ENCODE results near the gene PCLO. TPM values are rescaled to one million over a fixed set of nuclear protein-coding genes. Genes with fewer than 3 reads are reported as not detected.

PCLO gene
- total and polyA plus RNA-seq, 2 of the 4 experiments (the other 2 are of a cell fraction): under 0.01 to 0.05 TPM

DNA sequence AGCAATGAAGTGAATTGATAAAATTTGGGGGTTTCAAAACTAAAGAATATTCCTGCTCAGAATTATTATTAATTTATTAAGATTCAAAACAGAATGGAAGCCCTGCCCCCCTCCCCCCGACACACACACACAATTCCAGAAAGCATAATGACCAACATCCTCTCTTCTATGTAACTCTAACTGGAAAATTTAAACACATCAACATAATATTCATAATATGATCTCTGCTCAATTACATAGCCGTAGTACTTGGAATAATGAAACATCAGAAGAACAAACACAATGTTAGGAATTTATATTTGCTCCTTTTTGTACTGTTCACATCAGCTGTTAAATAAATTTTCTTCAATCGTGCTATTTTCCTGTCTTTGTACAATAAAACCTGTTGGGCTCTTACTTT is 20.8 kb downstream of the PCLO start:
- Histone ChIP-seq H4K5ac (ENCODE audit: low read depth, low read length) (no peak overlapping the region), H3K56ac (ENCODE audit: extremely low read depth, insufficient read depth, low read length) (no peak overlapping the region), H3K27me3 (ENCODE audit: control insufficient read depth, insufficient read depth, low read length) (no peaks in the 10 kb centered on the region; the same call in 1 of the 2 replicates), H2AK9ac (replicated peaks; ENCODE audit: low read depth, low read length, poor library complexity) (no peak overlapping the region), H2AFZ (replicated peaks; ENCODE audit: low read length, poor library complexity) (no peak overlapping the region), H3K4me3 (ENCODE audit: insufficient read depth, low read depth, low read length) (no peak overlapping the region), H3K4me2 (ENCODE audit: low read depth, low read length) (no peak overlapping the region), H3K9me1 (ENCODE audit: insufficient read depth, low read length) (no peaks in the 10 kb centered on the region), H3K4ac (ENCODE audit: low read depth, low read length) (no peak overlapping the region), H3K4me1 (ENCODE audit: control insufficient read depth, insufficient read depth, low read length) (no peaks in the 10 kb centered on the region), H3K79me1 (ENCODE audit: low read depth in 1 of 2, low read length in 2 of 2) (no peaks in the 10 kb centered on the region), H3K36me3 (ENCODE audit: control insufficient read depth, insufficient read depth, low read length) (no peaks in the 10 kb centered on the region), H4K91ac (ENCODE audit: insufficient read depth, low read depth, low read length) (no peak overlapping the region), H2BK20ac (ENCODE audit: low read depth, low read length) (no peak overlapping the region), H2BK15ac (ENCODE audit: low read depth, low read length) (no peak overlapping the region), H2BK120ac (ENCODE audit: low read depth, low read length) (no peak overlapping the region), H4K20me1 (ENCODE audit: insufficient read depth, low read length) (no peaks in the 10 kb centered on the region), H3K9me3 (ENCODE audit: control insufficient read depth, insufficient read depth, low read length) (no peaks in the 10 kb centered on the region), H3K14ac (replicated peaks; ENCODE audit: low read depth, low read length) (no peak overlapping the region), H3K9ac (ENCODE audit: low read depth, low read length) (no peak overlapping the region), H3K18ac (ENCODE audit: low read depth, low read length) (no peak overlapping the region), H2AK5ac (ENCODE audit: low read depth, low read length) (no peak overlapping the region), H3K23ac (ENCODE audit: low read depth, low read length) (no peak overlapping the region), H2BK5ac (ENCODE audit: low read depth, low read length, poor library complexity, severe bottlenecking) (no peak overlapping the region), H4K8ac (ENCODE audit: low read depth in 2 of 2, low read length in 2 of 2) (no peak overlapping the region), H3K27ac (ENCODE audit: insufficient read depth, low read length) (no peak overlapping the region)
- intact Hi-C loops (cut with micrococcal nuclease) (no loop called here), in situ Hi-C loops (cut with MboI; ENCODE audit: low sequenced_read_pairs) (no loop called here), dilution Hi-C loops (cut with HindIII; ENCODE audit: low sequenced_read_pairs, unreplicated experiment) (no loop called here)
- no peak for ATAC-seq (ENCODE audit: low read depth)
- CTCF ChIA-PET: no interaction called here
- DNase-seq: no peak
- no TSS peak for BruUV-seq (replicated peaks)
- no peak for TF ChIP-seq MXI1 (IDR thresholded peaks at IDR 0.05; ENCODE audit: borderline replicate concordance, low read depth, low read length)
- no peak for TF ChIP-seq CEBPB (IDR thresholded peaks at IDR 0.05; ENCODE audit: low read depth, low read length)
- no peak for TF ChIP-seq CHD1 (IDR thresholded peaks at IDR 0.05; ENCODE audit: low read depth, low read length)
- no peak for TF ChIP-seq POLR2A (IDR thresholded peaks at IDR 0.05; ENCODE audit: low read depth, low read length)
- TF ChIP-seq MAFK (IDR thresholded peaks at IDR 0.05; ENCODE audit: low read depth, low read length): no peak
- TF ChIP-seq CTCF (conservative IDR thresholded peaks at IDR 0.05; ENCODE audit: low read depth, low read length): no peak
- no peak for TF ChIP-seq RCOR1 (IDR thresholded peaks at IDR 0.05; ENCODE audit: insufficient replicate concordance, low read length)
- no peak for TF ChIP-seq SMC3 (IDR thresholded peaks at IDR 0.05; ENCODE audit: low read depth, low read length)
- no peak for TF ChIP-seq RFX5 (IDR thresholded peaks at IDR 0.05; ENCODE audit: low read depth, low read length)
- no peak for TF ChIP-seq MAZ (IDR thresholded peaks at IDR 0.05; ENCODE audit: borderline replicate concordance, low read depth, low read length)
- TF ChIP-seq RAD21 (IDR thresholded peaks at IDR 0.05; ENCODE audit: low read length): no peak
- no peak for TF ChIP-seq USF2 (IDR thresholded peaks at IDR 0.05; ENCODE audit: low read depth, low read length)
- TF ChIP-seq BHLHE40 (IDR thresholded peaks at IDR 0.05; ENCODE audit: low read depth, low read length): no peak
- TF ChIP-seq, protein P1, sequence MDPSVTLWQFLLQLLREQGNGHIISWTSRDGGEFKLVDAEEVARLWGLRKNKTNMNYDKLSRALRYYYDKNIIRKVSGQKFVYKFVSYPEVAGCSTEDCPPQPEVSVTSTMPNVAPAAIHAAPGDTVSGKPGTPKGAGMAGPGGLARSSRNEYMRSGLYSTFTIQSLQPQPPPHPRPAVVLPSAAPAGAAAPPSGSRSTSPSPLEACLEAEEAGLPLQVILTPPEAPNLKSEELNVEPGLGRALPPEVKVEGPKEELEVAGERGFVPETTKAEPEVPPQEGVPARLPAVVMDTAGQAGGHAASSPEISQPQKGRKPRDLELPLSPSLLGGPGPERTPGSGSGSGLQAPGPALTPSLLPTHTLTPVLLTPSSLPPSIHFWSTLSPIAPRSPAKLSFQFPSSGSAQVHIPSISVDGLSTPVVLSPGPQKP (IDR thresholded peaks at IDR 0.05; ENCODE audit: borderline replicate concordance, low read depth, low read length): no peak
- POLR2A ChIA-PET (ENCODE audit: unreplicated experiment): no interaction called here
- no CpG with 5 or more reads among the region's 3 CpGs for WGBS, 2 experiments (ENCODE audit: extremely low coverage in 2 of 2, insufficient read length in 1 of 2)
